Hepatocyte (in vitro differentiated cells): ENCODE results near the gene ERMAP. TPM values are rescaled to one million over a fixed set of nuclear protein-coding genes. Genes with fewer than 3 reads are reported as not detected.
A peak's percentile ranks its signal among the peaks of the same experiment; 100 is the strongest.
"Not testable (repeated sequence)": the region's sequence is repeated elsewhere in the genome, so short reads cannot be mapped to it uniquely, and the experiment has no call there.

Experiments
- DNase-seq: peaks from one replicate; pipeline ENCODE4 v3.0.0-alpha.2; 2016; ENCODE audit warnings: low spot score
- H2AFZ ChIP-seq: fragments of 200-600 bp; sonication (generic); 2 replicates; pipeline ENCODE4 v1.6.0; 2016; ENCODE audit warnings: antibody characterized with exemption, mild to moderate bottlenecking
- H3K27ac ChIP-seq: fragments of 200-600 bp; sonication (generic); 2 replicates; pipeline ENCODE4 v1.5.1; 2016; ENCODE audit warnings: mild to moderate bottlenecking
- H3K27me3 ChIP-seq: fragments of 200-600 bp; sonication (generic); 2 replicates; pipeline ENCODE4 v1.6.1; 2016
- H3K36me3 ChIP-seq: fragments of 200-600 bp; sonication (generic); replicated peaks from 2 replicates; pipeline ENCODE4 v1.5.1; 2016; ENCODE audit warnings: low read depth; ENCODE audit not compliant: insufficient read depth
- H3K4me1 ChIP-seq: fragments of 200-600 bp; sonication (generic); 2 replicates; pipeline ENCODE4 v1.5.1; 2016; ENCODE audit warnings: mild to moderate bottlenecking, moderate library complexity; ENCODE audit not compliant: insufficient read depth
- H3K4me2 ChIP-seq: fragments of 200-600 bp; sonication (generic); 2 replicates; pipeline ENCODE4 v1.6.0; 2016
- H3K4me3 ChIP-seq: fragments of 200-600 bp; sonication (generic); 2 replicates; pipeline ENCODE4 v1.5.1; 2016; ENCODE audit warnings: mild to moderate bottlenecking
- H3K79me2 ChIP-seq: fragments of 200-600 bp; sonication (generic); 2 replicates; pipeline ENCODE4 v1.6.0; 2017; ENCODE audit warnings: mild to moderate bottlenecking
- H3K9me2 ChIP-seq: fragments of 200-600 bp; sonication (generic); replicated peaks from 2 replicates; pipeline ENCODE4 v1.6.0; 2017; ENCODE audit warnings: mild to moderate bottlenecking; ENCODE audit not compliant: insufficient read depth
- H3K9me3 ChIP-seq: fragments of 200-600 bp; sonication (generic); 2 replicates; pipeline ENCODE4 v1.5.1; 2016; ENCODE audit warnings: low read depth, mild to moderate bottlenecking
- H4K20me1 ChIP-seq: fragments of 200-600 bp; sonication (generic); 2 replicates; pipeline ENCODE4 v1.6.0; 2016; ENCODE audit warnings: mild to moderate bottlenecking; ENCODE audit not compliant: insufficient read depth, poor library complexity, severe bottlenecking
- CTCF ChIP-seq: fragments of 200-600 bp; sonication (generic); IDR thresholded peaks from 2 replicates; pipeline ENCODE4 v1.5.1; 2016; ENCODE audit warnings: antibody characterized with exemption, mild to moderate bottlenecking; ENCODE audit not compliant: poor library complexity
- EZH2 ChIP-seq: fragments of 200-600 bp; sonication (generic); IDR thresholded peaks from 2 replicates; pipeline ENCODE4 v1.6.1; 2016; ENCODE audit warnings: antibody characterized with exemption, mild to moderate bottlenecking, borderline replicate concordance
- EZH2phosphoT487 ChIP-seq: fragments of 200-600 bp; sonication (generic); IDR thresholded peaks from one replicate; pipeline ENCODE4 v1.6.1; 2018; ENCODE audit warnings: antibody characterized with exemption, mild to moderate bottlenecking, low read depth, moderate library complexity; ENCODE audit not compliant: unreplicated experiment, severe bottlenecking
- WGBS: methylation state at CpG from one replicate; pipeline ENCODE4 v1.1.6; 2016; ENCODE audit warnings: low lambda C conversion rate; ENCODE audit errors: missing lambda C conversion rate; 5-methylcytosine and 5-hydroxymethylcytosine counted together
- polyA plus RNA-seq: library from polyadenylated mRNA; unstranded; fragments of >200 nt; fragmentation: Nextera tagmentation; extraction: Ambion mirVana; gene quantifications from 2 replicates; pipeline ENCODE4 v1.2.1, GENCODE V29; 2016
- total RNA-seq: library from RNA; depleted of rRNA; stranded (reverse); fragments of >200 nt; gene quantifications from 2 replicates; pipeline ENCODE4 v1.2.3, GENCODE V29; 2014

Gene ERMAP
- total and polyA plus RNA-seq, 2 experiments from 2014 or later = 6.2 to 20.4 TPM

GRCh38 chr1:42851960-42852607, 35.2 kb downstream of the ERMAP start:
- H3K27ac ChIP-seq = no peak overlapping the region
- no peaks in the 10 kb centered on the region for H3K9me3 ChIP-seq
- H2AFZ ChIP-seq = no peak overlapping the region
- no peak for DNase-seq
- H3K27me3 ChIP-seq = no peaks in the 10 kb centered on the region
- no peaks in the 10 kb centered on the region for H3K36me3 ChIP-seq
- 98% methylated on average over 2 of the region's 2 CpGs for WGBS
- H3K9me2 ChIP-seq = no peaks in the 10 kb centered on the region
- TF ChIP-seq CTCF (no peak), EZH2phosphoT487 (no peak), EZH2 (no peak)
- peaks cover 12% of the 10 kb centered on the region for H3K4me1 ChIP-seq
- no peaks in the 10 kb centered on the region for H4K20me1 ChIP-seq
- peaks cover 10% of the 10 kb centered on the region for H3K79me2 ChIP-seq
- H3K4me2 ChIP-seq = no peak overlapping the region
- no peak overlapping the region for H3K4me3 ChIP-seq

- Histone ChIP-seq H3K27ac (peak overlapping the region; percentile 42), H3K79me2 (peaks cover 5% of the 10 kb centered on the region), H3K36me3 (no peaks in the 10 kb centered on the region), H4K20me1 (no peaks in the 10 kb centered on the region), H3K4me1 (peaks cover 12% of the 10 kb centered on the region), H2AFZ (no peak overlapping the region), H3K4me3 (no peak overlapping the region), H3K27me3 (no peaks in the 10 kb centered on the region), H3K9me3 (no peaks in the 10 kb centered on the region), H3K9me2 (no peaks in the 10 kb centered on the region), H3K4me2 (no peak overlapping the region)
- DNase-seq = no peak
- TF ChIP-seq EZH2phosphoT487 (no peak), EZH2 (no peak), CTCF (no peak)
- 48% methylated on average over 2 of the region's 2 CpGs for WGBS
These were observed 35.7 kb downstream of the ERMAP start for GRCh38 chr1:42852608-42852980.

GRCh38 chr1:42853116-42853884, 36.4 kb downstream of the ERMAP start:
- Histone ChIP-seq H3K36me3 (no peaks in the 10 kb centered on the region), H3K27me3 (no peaks in the 10 kb centered on the region), H3K79me2 (no peaks in the 10 kb centered on the region), H4K20me1 (no peaks in the 10 kb centered on the region), H3K9me3 (no peaks in the 10 kb centered on the region), H3K4me3 (no peak overlapping the region), H2AFZ (no peak overlapping the region), H3K9me2 (no peaks in the 10 kb centered on the region), H3K27ac (peak overlapping the region; percentile 42), H3K4me1 (peaks cover 8% of the 10 kb centered on the region), H3K4me2 (no peak overlapping the region)
- no peak for TF ChIP-seq CTCF
- no peak for TF ChIP-seq EZH2phosphoT487
- TF ChIP-seq EZH2 = no peak
- WGBS = 87% methylated on average over 6 of the region's 6 CpGs
- DNase-seq = no peak

GRCh38 chr1:42856554-42856953, 39.6 kb downstream of the ERMAP start:
- WGBS = 85% methylated on average over 3 of the region's 3 CpGs
- not testable (repeated sequence) for DNase-seq, H3K4me2 ChIP-seq, H3K4me1 ChIP-seq, H3K4me3 ChIP-seq, H3K9me2 ChIP-seq, H3K27ac ChIP-seq, H4K20me1 ChIP-seq, H2AFZ ChIP-seq, H3K79me2 ChIP-seq, H3K27me3 ChIP-seq, H3K36me3 ChIP-seq, H3K9me3 ChIP-seq

GRCh38 chr1:42859366-42859765, 42.4 kb downstream of the ERMAP start:
- H3K4me3 ChIP-seq, H3K4me2 ChIP-seq, H3K36me3 ChIP-seq, H3K9me3 ChIP-seq, H4K20me1 ChIP-seq, H3K9me2 ChIP-seq, H2AFZ ChIP-seq, H3K79me2 ChIP-seq, H3K27ac ChIP-seq, DNase-seq, H3K4me1 ChIP-seq, H3K27me3 ChIP-seq: not testable (repeated sequence)
- 86% methylated on average over 5 of the region's 5 CpGs for WGBS
